Endodermal cell (in vitro differentiated cells): ENCODE data around the gene DCDC2. TPM values are rescaled to one million over a fixed set of nuclear protein-coding genes. Genes with fewer than 3 reads are reported as not detected.

Experiments used
- DNase-seq: peaks from one replicate; pipeline ENCODE4 v3.0.0-alpha.2; 2017
- H3K27ac ChIP-seq: 2 replicates; pipeline ENCODE4 v1.5.1; 2013; ENCODE audit warnings: mild to moderate bottlenecking, low read depth, low read length, moderate library complexity
- H3K27me3 ChIP-seq: 2 replicates; pipeline ENCODE4 v1.6.1; 2013; ENCODE audit warnings: mild to moderate bottlenecking, low read length, moderate library complexity; ENCODE audit not compliant: insufficient read depth, control insufficient read depth, poor library complexity, severe bottlenecking
- H3K36me3 ChIP-seq: 2 replicates; pipeline ENCODE4 v1.7.0; 2013; ENCODE audit warnings: mild to moderate bottlenecking, low read length, moderate library complexity; ENCODE audit not compliant: control insufficient read depth, insufficient read depth
- H3K4me1 ChIP-seq: one replicate; pipeline ENCODE4 v1.7.0; 2013; ENCODE audit warnings: low read length; ENCODE audit not compliant: control insufficient read depth, insufficient read depth
- H3K4me3 ChIP-seq: 2 replicates; pipeline ENCODE4 v1.5.1; 2013; ENCODE audit warnings: mild to moderate bottlenecking, low read length, moderate library complexity
- H3K9ac ChIP-seq: 2 replicates; pipeline ENCODE4 v1.6.1; 2013; ENCODE audit warnings: mild to moderate bottlenecking, low read length, moderate library complexity; ENCODE audit not compliant: poor library complexity, severe bottlenecking; ENCODE audit errors: extremely low read depth
- H3K9me3 ChIP-seq: 2 replicates; pipeline ENCODE4 v1.6.1; 2013; ENCODE audit warnings: mild to moderate bottlenecking, low read length, moderate library complexity; ENCODE audit not compliant: control insufficient read depth
- H3K27ac Mint-ChIP-seq: 2 replicates; pipeline ENCODE4 v1.8.0; 2020; ENCODE audit warnings: mixed read lengths
- H3K27me3 Mint-ChIP-seq: 2 replicates; pipeline ENCODE4 v1.8.0; 2021; ENCODE audit warnings: mild to moderate bottlenecking, mixed read lengths; ENCODE audit not compliant: insufficient read depth
- H3K36me3 Mint-ChIP-seq: 2 replicates; pipeline ENCODE4 v1.8.0; 2020; ENCODE audit warnings: low read depth, mixed read lengths
- H3K4me1 Mint-ChIP-seq: 2 replicates; pipeline ENCODE4 v1.8.0; 2020; ENCODE audit warnings: mixed read lengths
- H3K4me3 Mint-ChIP-seq: 2 replicates; pipeline ENCODE4 v1.8.0; 2020; ENCODE audit warnings: mild to moderate bottlenecking, moderate library complexity, mixed read lengths
- H3K9me3 Mint-ChIP-seq: 2 replicates; pipeline ENCODE4 v1.8.0; 2020; ENCODE audit warnings: mild to moderate bottlenecking, mixed read lengths
- CTCF ChIP-seq: fragments of 200-600 bp; sonication (generic); conservative IDR thresholded peaks from 2 replicates; pipeline ENCODE4 v1.5.0; 2021; ENCODE audit warnings: antibody characterized with exemption, mild to moderate bottlenecking
- WGBS, 2 experiments: methylation state at CpG; one replicate each; pipeline versions ENCODE4 v1.1.5 to v1.1.7; 2013; ENCODE audit warnings: missing lambda C conversion rate in 2 of 2, mixed read lengths in 1 of 2; ENCODE audit not compliant: insufficient coverage in 1 of 2, insufficient read length in 1 of 2; 5-methylcytosine and 5-hydroxymethylcytosine counted together
- total RNA-seq, 2 donors: library from RNA; stranded (reverse); fragmentation: NEBNext Ultra II Directional in 1 of 2; extraction: Animal tissue kit (Norgen Biotek cat#: 25700) in 1 of 2; gene quantifications; 2 replicates in 1 of 2; 3 replicates in 1 of 2; pipeline ENCODE4 v1.2.1, GENCODE V29; 2021

The DCDC2 gene
- total RNA-seq, 2 donors from 2014 or later: 0.49 to 1.4 TPM

- DNase-seq: no peak
- no peak for TF ChIP-seq CTCF
- Histone ChIP-seq H3K9ac (no peak overlapping the region), H3K9me3 (peaks cover under 1% of the 10 kb centered on the region), H3K27ac (no peak overlapping the region), H3K4me3 (no peak overlapping the region), H3K4me1 (no peaks in the 10 kb centered on the region), H3K36me3 (no peaks in the 10 kb centered on the region), H3K27me3 (no peaks in the 10 kb centered on the region)
- peaks cover 16% of the 10 kb centered on the region for H3K9me3 Mint-ChIP-seq
- H3K27me3 Mint-ChIP-seq: no peaks in the 10 kb centered on the region
- no peaks in the 10 kb centered on the region for H3K36me3 Mint-ChIP-seq
- H3K27ac Mint-ChIP-seq: no peak overlapping the region
- no peaks in the 10 kb centered on the region for H3K4me1 Mint-ChIP-seq
- H3K4me3 Mint-ChIP-seq: no peak overlapping the region
Measured at GRCh38 chr6:24187965-24188577, 169.8 kb downstream of the DCDC2 start.

GRCh38 chr6:24186349-24186748 lies 171.5 kb downstream of the DCDC2 start:
- WGBS, 2 experiments: 61 to 84% methylated on average over 3 to 7 of the region's 7 CpGs
- no peaks in the 10 kb centered on the region for H3K27me3 ChIP-seq
- H3K9me3 Mint-ChIP-seq: peaks cover 23% of the 10 kb centered on the region
- no peak overlapping the region for H3K27ac Mint-ChIP-seq
- H3K4me1 Mint-ChIP-seq: no peaks in the 10 kb centered on the region
- peaks cover 15% of the 10 kb centered on the region for H3K9me3 ChIP-seq
- no peak overlapping the region for H3K27ac ChIP-seq
- H3K4me3 ChIP-seq: no peak overlapping the region
- H3K36me3 ChIP-seq: no peaks in the 10 kb centered on the region
- no peaks in the 10 kb centered on the region for H3K4me1 ChIP-seq
- H3K9ac ChIP-seq: no peak overlapping the region
- H3K27me3 Mint-ChIP-seq: no peaks in the 10 kb centered on the region
- no peaks in the 10 kb centered on the region for H3K36me3 Mint-ChIP-seq
- no peak for DNase-seq
- TF ChIP-seq CTCF: no peak
- no peak overlapping the region for H3K4me3 Mint-ChIP-seq

- 80 to 89% methylated on average over 8 to 10 of the region's 10 CpGs for WGBS, 2 experiments
- H3K27me3 Mint-ChIP-seq: no peaks in the 10 kb centered on the region
- no peaks in the 10 kb centered on the region for H3K36me3 Mint-ChIP-seq
- TF ChIP-seq CTCF: no peak
- Histone ChIP-seq H3K9me3 (peaks cover 15% of the 10 kb centered on the region), H3K4me1 (no peaks in the 10 kb centered on the region), H3K9ac (no peak overlapping the region), H3K4me3 (no peak overlapping the region), H3K36me3 (no peaks in the 10 kb centered on the region), H3K27me3 (no peaks in the 10 kb centered on the region), H3K27ac (no peak overlapping the region)
- no peaks in the 10 kb centered on the region for H3K4me1 Mint-ChIP-seq
- no peak overlapping the region for H3K4me3 Mint-ChIP-seq
- H3K9me3 Mint-ChIP-seq: peaks cover 23% of the 10 kb centered on the region
- no peak overlapping the region for H3K27ac Mint-ChIP-seq
- peak; percentile 78 for DNase-seq
Measured at GRCh38 chr6:24183584-24183983, 174.3 kb downstream of the DCDC2 start.
